NCI-H2196 treated with DMSO at 0.1 percent for 48 hours (cell line): Measurements from ENCODE around the gene GRM4.

Source experiments
- DNase-seq: peaks from one replicate; lab custom pipeline; 2025; ENCODE audit not compliant: unreplicated experiment; lab: John Stamatoyannopoulos, UW

Gene GRM4

DNA sequence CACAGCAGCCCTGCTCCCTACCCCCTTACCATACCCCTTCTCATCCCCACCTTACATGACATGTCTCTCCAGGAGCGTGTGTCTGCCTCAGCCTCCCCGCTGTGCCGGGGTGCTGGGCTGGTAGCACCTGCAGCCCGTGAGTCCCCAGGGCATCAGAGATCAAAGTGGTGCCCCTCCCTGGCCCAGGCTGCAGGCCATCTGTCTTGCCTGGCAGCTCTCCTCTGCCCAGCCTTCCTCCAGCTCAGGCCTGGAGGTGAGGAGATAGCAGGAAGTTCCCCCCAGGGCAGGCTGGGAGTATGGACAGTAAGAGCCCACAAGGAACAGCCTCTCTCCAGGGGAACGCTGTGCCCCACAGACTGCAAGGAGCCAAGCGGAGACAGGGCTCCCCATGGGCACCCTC is 35.3 kb downstream of the GRM4 start:
- DNase-seq = no peak

DNA sequence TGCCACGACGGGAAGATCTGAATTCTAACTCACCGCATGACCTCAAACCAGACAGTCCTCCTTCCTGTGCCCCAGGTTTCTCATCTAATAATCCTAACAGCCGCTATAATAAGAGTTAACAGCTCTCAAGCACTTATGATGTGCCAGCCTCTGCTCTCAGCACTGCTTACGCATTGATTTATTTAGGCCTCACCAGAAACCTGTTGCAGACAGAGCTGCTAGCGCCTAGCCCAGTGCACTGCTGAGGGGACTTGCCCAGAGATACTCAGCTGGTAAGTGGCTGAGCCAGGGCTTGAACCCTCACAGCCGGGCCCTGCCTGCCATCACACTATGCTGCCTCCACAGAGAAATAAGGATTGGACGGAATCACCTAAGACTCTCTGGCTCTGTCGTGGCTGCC is 37.7 kb downstream of the GRM4 start:
- no peak for DNase-seq

DNA sequence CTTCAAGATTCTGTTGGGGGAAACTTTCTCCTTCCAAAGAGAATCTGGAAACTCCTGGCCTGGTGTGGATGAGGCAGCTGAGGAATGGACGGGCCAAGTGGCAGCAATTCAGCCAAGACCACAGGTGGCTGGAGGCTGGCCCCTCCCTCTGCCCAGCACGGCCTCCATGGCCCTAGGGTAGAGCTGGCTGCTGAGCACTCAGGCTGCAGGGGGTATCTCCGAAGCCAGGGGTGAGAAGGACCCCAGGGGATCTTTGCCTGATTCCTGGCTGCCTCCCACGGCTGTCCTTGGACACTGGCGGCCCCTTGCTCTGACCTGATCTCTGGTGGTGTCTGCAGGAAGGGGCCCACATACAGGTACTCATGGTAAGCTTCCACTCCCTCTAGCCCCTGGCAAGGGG is 39.0 kb downstream of the GRM4 start:
- DNase-seq = no peak

DNA sequence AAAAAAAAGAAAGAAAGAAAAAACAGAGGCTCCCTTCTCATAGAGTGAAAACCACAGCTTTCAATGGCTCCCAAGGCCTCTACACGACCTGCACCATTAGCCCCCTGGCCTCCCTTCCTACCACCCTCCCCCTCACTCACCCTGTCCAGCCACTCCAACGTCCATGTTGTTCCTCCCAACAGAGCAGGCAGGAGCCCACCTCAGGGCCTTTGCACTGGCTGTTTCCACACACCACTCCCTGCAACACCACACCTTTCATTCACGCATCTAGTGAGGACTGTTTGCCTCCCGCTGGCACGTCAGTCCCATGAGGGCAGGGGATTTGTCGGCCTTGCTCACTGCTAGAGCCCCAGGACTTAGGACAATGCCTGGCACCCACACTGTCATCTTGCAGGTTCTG is 39.5 kb downstream of the GRM4 start:
- no peak for DNase-seq

DNA sequence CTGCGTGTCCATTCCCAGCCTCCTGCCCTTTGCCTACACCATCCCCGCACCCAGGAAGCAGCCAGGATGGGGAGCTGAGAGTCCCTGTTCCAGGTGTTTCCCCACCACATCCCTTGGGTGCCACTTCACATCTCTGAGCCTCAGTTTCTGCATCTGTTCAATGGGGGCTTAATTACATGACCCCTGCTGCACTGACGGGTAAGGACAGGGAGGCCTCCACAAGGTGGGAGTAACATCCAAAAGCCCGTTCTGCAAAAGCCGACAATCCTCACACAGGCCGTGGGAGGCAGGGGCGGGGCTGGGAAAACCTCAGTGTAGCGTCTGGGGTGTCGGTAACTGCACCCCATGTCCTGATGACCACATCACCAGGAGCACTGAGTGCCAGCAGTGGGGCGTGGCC is 41.3 kb downstream of the GRM4 start:
- DNase-seq = no peak

DNA sequence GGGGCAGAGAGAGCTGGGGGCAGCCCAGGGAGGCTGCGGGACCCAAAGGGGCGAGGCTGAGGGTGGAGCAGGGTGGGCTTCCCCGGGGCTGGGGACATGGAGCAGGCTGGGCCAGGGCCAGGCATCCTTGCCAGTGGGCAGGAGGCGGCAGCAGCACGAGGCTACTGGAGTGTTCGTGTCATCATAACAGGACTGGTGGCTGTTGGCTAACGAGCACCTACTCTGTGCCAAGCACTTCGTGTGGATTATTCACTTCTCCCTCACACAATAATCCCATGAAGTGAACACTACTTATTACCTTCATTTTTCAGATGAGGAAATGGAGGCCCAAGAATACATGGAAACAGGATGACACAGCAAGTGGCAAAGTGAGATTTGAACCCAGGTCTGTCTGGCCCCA is 41.7 kb downstream of the GRM4 start:
- DNase-seq = no peak

DNA sequence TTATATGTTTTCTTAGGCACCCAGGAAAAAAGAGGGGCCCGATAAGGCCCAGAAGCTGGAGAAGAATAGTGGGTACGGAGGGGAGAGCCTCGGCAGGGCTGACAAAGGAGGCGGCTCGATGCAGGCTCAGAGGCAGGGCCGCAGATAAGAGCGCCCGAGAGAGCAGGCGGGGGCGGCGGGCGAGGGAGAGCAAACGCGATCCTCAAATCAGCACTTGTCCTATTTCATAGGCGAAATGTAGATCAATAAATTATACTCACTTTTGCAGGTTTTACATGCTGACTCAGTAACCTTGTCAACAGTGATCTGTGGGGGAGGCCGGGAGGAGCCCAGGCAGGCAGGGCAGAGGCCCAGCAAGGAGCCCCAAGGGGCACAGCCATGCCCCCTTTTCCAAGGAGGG is 42.6 kb downstream of the GRM4 start:
- no peak for DNase-seq

DNA sequence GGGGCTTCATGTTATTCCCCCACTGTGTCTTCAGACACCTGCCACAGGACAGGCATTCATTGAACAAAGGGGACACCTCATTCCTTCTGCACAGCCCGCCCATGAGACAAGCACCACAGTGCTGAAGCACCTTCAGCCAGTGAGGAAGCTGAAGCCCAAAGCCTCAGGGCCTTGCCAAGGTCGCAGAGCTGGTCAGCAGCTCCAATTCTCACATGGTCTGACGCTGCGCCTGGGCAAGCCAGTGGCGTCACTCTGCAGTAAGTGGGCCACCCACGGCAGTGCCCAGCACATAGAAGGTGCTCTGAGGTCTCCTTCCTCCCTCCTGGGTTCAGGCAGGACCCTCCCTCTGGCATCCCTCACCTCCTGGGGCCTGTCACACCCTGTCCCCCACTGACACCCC is 43.2 kb downstream of the GRM4 start:
- DNase-seq = no peak

DNA sequence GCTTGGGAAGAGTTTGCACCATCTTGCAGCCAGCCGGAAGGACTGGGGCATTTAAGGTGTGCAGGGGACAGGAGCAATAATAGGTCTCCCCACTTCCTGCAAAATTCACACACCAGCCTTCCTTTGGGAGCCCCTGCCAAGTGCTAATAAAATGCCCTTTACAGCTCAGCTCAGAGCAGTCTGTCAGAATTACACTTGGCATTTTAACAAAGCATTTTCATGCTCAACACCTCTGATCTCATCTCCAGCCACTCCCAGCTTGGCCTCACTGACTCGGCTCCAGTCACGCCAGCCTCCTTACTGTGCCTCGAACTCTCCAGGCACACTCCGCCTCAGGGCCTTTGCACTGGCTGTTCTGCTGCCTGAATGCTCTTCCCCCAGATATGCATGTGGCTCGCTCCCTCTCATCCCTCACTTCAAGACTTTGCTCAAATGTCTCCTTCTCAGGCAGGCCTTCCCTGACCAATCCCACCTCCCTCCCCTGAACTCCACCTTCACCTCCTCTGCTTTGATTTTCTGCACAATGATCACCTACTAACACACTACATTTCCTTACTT is 43.7 kb downstream of the GRM4 start:
- no peak for DNase-seq

DNA sequence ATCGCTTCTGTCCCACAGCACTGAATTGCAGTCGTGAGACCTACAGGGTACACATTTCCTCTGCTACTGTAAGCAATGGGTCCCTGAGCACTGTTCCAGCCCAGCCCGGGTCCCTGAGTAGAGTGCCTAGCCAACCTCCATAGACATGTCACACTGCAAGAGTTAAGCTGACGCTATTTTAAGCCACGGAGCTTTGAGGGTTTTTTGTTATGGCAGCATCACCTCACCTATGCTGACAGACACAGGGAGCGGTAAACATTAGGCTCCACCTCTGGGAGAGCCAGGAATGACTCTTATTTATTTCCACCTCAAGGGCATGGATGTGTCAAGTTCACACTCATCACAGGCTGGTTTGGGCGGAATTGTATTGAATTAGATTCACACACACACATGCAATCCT is 45.1 kb downstream of the GRM4 start:
- no peak for DNase-seq

DNA sequence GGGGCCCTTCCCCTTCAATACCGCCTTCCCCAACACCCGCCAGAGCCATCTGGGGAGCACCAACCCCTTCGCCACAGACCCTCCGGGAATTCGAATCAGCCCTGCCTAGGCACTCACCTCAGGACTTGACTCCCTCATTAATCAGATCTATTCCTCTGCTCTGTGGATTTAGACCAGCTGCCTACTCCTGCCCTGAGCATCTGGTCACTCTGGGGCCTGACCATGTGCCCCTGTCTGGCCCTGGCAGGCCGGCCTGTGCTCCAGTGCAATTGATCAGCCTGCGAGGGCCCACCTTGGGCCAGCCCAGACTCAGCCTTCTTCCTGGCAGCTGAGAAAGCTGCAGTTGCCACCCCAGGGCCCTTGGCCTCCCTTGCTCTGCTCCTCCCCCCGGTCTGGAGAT is 46.0 kb downstream of the GRM4 start:
- no peak for DNase-seq

DNA sequence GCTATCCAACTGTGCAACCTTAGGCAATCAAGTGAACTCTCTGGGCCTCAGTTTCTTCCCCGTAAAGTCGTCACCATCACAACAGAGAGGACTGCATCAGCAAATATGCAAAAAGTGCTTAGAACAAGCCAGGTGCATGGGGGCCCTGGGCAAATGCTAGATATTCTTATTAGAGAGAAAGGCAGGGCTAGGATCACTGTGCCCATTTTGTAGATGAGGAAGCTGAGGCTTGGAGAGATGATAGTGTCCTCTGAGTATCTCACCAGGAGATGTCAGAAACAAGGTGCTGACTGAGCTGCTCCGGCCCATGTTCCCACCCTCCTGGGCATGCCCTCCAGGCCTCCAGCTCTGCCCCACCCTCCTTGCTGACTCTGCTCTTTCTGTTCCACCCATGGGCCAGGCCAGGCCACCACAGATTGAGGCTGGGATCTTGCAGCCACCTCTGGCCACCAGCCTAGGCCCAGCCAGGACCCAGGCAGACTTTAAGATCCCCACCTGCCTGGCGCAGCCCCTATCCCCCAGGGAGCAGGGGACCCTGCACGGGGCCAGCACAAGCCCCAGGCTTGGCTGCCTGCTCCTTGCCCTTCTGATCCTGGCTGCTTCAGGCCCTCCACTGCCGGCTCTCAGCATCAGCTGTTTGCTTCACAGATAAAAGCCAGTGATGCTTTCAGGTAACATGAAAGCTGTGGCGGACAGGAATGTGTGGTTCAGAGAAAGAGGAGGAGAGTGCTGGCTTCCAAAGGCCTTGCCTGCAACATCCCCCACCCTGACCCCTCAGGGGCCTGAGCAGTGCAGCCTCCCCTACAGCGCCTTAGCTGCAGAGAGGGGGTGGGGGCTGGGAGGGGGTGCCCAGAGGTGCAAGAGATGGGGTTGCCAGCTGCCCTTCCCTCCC is 47.6 kb downstream of the GRM4 start:
- DNase-seq = no peak

DNA sequence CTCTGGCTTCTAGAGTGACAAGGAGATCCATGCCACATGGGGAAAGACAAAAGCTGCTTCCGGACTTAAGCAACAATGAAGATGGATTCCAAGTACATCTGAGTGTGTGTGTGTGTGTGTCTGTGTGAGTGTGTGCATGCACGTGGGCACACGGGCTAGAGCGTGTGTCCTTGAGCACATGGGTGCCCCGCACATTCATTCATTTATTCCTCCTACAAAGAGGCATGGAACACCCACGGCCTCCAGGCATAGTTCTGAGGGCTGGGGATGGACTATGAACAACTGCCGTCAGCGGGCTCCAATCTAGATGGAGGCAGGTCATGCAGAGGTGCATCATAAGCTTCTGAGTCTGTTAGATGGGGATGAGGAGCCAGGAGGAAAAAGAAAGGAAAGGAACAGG is 49.1 kb downstream of the GRM4 start:
- DNase-seq = no peak

DNA sequence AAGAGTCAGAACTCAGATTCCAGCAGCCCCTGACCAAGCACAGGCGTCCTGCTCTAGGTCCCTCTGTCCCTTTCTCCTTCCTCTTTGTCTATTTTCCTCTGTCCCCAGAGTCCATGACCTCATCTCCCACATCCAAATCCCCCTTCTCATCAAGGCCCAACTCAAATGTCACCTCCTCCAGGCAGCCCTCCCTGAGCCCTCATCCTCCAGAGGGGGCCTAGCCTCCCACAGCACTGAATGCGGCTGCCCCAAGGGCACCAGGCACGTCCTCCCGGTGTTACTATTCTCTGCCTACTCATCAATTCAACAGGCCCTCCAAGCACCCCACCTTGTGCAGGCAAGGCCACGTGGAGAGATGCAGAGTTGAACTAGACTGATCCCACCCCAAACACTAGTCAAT is 49.7 kb downstream of the GRM4 start:
- DNase-seq = no peak

DNA sequence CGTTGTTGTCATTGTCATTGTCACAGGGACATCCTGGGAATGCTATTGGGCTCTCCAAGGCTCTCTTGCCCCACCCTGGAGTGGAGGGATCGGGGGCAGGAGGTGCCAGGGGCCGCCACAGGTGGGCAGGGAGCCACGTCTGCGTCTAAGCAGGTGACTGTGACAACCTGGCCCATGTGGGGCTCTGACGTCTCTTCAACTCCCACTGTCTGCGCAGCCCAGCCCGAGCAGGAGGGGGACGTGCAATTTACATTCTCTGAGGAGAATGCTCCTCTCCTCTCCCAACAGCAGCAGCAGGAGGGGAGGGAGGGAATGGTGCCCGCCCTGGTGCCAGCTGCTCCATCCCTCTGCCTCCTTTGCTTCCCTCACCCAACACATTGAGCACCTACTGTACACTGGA is 50.1 kb downstream of the GRM4 start:
- DNase-seq = no peak

DNA sequence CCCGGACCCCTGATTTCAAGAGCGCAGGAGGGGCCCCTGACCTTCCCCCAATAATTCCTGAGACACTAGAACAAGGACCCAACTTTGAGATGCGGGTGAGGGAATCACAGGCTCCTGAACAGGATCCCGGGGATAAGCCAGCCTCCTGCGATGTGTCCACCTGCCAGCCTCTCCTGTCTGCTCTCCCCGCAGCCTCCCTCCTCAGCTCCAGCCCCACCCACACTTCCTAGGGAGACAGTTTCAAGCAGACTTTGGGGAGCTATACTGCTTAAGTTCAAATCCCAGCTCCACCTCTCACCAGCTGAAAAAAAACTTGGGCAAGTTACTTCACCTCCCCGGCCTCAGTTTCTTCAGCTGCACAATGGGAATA is 50.8 kb downstream of the GRM4 start:
- DNase-seq = no peak

DNA sequence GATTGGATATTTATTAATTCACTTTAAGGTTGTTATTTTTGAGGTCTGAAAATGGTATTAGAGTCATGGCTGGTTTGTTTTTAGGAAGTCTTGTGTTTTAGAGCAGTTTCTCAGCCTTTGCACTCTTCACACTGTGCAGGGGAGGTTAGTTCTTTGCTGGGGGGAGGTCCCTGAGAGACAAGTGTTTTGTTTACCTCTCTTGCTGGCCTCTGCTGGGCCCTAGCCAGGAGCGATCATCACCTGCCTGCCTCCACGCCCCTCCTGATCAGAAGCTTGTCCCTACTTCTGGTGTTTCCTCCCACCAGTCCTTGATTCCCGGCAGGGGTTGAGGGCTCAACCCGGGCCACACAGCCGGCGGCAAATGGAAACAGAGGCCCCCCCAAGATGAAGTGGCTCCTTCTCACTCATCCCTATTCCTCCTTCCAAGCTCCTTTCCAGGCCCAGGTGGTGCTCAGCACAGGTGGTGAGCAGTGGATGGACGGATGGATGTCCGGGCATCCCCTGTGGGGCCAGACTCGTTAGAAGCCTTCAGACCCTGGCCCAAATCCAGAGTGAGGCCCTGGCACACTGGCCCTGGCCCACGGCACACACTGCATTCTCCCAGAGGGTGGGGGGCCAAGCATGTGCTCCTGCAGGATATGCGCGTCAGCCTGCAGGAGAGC is 51.3 kb downstream of the GRM4 start:
- peak; percentile 35 for DNase-seq

DNA sequence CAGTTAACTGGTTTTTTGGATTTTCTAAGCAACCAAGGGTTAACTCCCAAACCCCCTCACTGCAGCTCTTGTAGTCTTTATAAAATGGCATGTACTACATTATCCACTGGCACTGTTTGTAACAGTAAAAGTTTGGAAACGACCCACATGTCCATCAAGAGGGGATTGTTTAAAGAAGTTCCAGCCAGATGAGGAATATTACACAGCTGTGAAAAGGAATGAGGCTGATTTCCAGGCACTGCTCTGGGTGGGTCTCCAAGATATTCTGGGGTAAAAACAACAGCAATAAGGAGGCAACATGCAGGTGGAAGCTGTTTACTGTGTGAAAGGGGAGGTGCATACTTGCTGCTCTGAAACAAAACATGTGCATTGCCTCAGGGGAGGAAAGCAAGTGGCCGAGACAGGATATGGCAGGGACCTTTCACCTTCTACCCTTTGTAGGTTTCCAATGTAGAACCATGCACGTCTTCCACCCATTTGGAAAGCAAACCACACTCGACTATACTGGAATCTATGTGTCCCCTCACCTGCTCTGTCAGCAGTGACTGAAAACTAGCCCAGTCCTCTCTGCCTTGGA is 51.9 kb downstream of the GRM4 start:
- no peak for DNase-seq

DNA sequence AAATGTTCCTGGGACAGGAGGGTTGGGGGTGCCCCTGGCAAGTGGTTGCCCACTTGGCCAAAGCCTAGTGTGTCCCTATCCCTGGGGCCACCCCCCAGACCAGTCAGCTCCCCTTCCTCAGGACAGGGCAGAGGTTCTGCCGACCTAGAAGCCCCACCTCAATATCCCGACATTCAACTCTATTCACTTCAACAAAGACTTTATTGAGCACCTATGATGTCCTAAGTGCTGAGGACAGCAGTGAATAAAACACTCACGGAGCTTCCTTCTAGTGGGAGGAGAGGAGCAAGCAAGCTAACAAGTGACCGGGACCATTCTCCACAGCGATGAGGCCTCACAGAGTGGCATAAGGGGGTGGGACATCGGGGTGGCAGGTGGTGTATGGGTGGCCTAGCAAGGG is 52.7 kb downstream of the GRM4 start:
- no peak for DNase-seq

DNA sequence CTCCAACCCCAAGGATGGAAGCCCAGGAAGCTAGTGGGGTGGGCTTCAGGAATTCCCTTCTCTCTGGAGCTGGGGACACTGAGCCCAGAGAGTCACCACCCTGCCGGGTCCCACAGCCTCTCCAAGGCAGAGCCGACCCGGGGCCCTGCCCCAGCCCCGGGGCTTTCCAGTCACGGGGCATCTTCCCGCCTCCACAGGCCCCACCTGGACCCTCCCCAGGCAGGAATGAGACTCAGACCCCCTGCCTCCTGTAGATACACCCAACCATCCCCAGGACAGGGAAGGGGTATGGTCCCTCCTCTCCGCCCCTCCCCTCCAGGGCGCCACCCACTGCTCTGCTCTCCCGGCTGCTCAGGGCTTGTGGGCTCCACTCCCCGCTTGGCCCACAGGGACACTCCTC is 53.3 kb downstream of the GRM4 start:
- no peak for DNase-seq

DNA sequence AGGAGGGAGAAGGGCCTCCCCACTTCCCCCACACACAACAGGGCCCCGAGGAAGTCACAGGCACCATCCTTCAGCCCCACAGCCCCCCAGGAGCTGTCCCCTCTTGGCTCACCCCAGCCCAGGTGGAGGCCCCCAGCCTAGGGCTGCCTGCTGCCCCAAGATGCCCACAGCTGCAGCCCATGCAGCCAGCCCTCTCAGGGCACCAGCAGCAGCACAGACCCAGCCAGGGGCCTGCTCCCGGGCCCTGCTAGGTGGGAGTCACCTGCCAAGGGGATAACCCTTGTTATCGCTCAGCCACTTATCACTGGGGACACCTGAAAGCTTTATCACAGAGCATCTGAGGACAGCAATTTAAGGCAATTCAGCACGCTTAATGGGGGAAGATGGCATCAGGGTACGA is 55.0 kb downstream of the GRM4 start:
- DNase-seq = no peak

DNA sequence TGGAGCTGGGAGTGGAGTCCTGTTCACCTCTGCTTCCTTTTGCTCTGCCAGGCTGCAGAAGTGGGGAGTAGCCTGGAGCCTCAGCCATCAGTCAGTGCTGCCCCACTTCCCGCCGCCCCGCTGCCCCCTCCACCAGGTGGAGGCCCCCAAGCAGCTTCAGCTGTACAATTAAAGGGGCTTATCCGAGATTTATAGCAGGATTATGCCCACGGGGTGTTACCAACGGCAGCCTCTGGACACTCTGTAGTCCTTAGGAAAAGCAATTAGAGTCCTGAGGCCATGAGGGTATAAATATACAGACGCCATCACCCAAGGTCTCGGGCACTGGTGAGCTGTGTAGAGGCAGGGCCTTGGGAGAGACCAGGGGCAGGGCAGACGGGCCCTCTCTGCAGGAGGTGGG is 55.4 kb downstream of the GRM4 start:
- DNase-seq = no peak
